AG09309 (cell line): ENCODE measurements around the gene ATP10B.
"Not testable (repeated sequence)": the region's sequence is repeated elsewhere in the genome, so short reads cannot be mapped to it uniquely, and the experiment has no call there.

Source experiments
- DNase-seq: peaks from one replicate; pipeline ENCODE4 v3.0.0-alpha.2; 2010; ENCODE audit warnings: low read depth
- H3K4me3 ChIP-seq: 2 replicates; pipeline ENCODE4 v1.5.1; 2011; ENCODE audit warnings: mild to moderate bottlenecking, low read depth, low read length, moderate library complexity; ENCODE audit not compliant: control insufficient read depth
- CTCF ChIP-seq: IDR thresholded peaks from 2 replicates; pipeline ENCODE4 v1.5.1; 2011; ENCODE audit warnings: mild to moderate bottlenecking, low read depth, low read length, inconsistent platforms; ENCODE audit not compliant: insufficient read depth, control insufficient read depth; ENCODE audit errors: missing control alignments

The ATP10B gene

GRCh38 chr5:160744268-160745101 is 107.5 kb downstream of the ATP10B start:
- no peak overlapping the region for H3K4me3 ChIP-seq
- no peak for DNase-seq
- no peak for TF ChIP-seq CTCF

- no peak for TF ChIP-seq CTCF
- DNase-seq: no peak
- H3K4me3 ChIP-seq: no peak overlapping the region
Measured at GRCh38 chr5:160743027-160743426, 109.0 kb downstream of the ATP10B start.

GRCh38 chr5:160742446-160742845 is 109.6 kb downstream of the ATP10B start:
- no peak for TF ChIP-seq CTCF
- DNase-seq: no peak
- no peak overlapping the region for H3K4me3 ChIP-seq

GRCh38 chr5:160727296-160727997 is 124.6 kb downstream of the ATP10B start:
- no peak for DNase-seq
- no peak overlapping the region for H3K4me3 ChIP-seq
- no peak for TF ChIP-seq CTCF

GRCh38 chr5:160726721-160727120 is 125.3 kb downstream of the ATP10B start:
- no peak overlapping the region for H3K4me3 ChIP-seq
- no peak for DNase-seq
- TF ChIP-seq CTCF: no peak

- DNase-seq: no peak
- no peak for TF ChIP-seq CTCF
- no peak overlapping the region for H3K4me3 ChIP-seq
Measured at GRCh38 chr5:160720822-160721221, 131.2 kb downstream of the ATP10B start.

- H3K4me3 ChIP-seq, DNase-seq: not testable (repeated sequence)
Measured at GRCh38 chr5:160715508-160715907, 136.5 kb downstream of the ATP10B start.
